Neutrophil (primary cell): ENCODE data around the gene TMTC2.

ENCODE experiments used
- H3K27ac ChIP-seq: fragments of 200-600 bp; sonication (generic); 2 replicates; pipeline ENCODE4 v1.5.1; 2016; ENCODE audit warnings: mild to moderate bottlenecking, moderate library complexity
- H3K27me3 ChIP-seq: fragments of 200-600 bp; sonication (generic); 2 replicates; pipeline ENCODE4 v1.6.0; 2016; ENCODE audit warnings: mild to moderate bottlenecking
- H3K36me3 ChIP-seq: fragments of 200-600 bp; sonication (generic); 2 replicates; pipeline ENCODE4 v1.5.1; 2017
- H3K4me1 ChIP-seq, 2 experiments: fragments of 200-600 bp in 1 of 2; sonication (generic) in 1 of 2; 1 replicate in 1 of 2; 2 replicates in 1 of 2; pipeline versions ENCODE4 v1.5.1 to v1.6.1; 2013 to 2016; ENCODE audit warnings: low read depth in 1 of 2, low read length in 1 of 2, mild to moderate bottlenecking in 1 of 2, moderate library complexity in 1 of 2; ENCODE audit not compliant: control insufficient read depth in 1 of 2, insufficient read depth in 1 of 2
- H3K4me3 ChIP-seq, 2 experiments: fragments of 200-600 bp in 1 of 2; sonication (generic) in 1 of 2; 1 replicate in 1 of 2; 2 replicates in 1 of 2; pipeline ENCODE4 v1.5.1; 2013 to 2016; ENCODE audit warnings: low read depth in 1 of 2, low read length in 1 of 2, mild to moderate bottlenecking in 1 of 2, moderate library complexity in 1 of 2
- H3K9me3 ChIP-seq: fragments of 200-600 bp; sonication (generic); 2 replicates; pipeline ENCODE4 v1.5.1; 2016
- TF ChIP-seq, protein P1 (sequence below): fragments of 200-600 bp; sonication (generic); IDR thresholded peaks from 2 replicates; pipeline ENCODE4 v1.5.1; 2016; ENCODE audit warnings: antibody characterized with exemption

The TMTC2 gene

DNA sequence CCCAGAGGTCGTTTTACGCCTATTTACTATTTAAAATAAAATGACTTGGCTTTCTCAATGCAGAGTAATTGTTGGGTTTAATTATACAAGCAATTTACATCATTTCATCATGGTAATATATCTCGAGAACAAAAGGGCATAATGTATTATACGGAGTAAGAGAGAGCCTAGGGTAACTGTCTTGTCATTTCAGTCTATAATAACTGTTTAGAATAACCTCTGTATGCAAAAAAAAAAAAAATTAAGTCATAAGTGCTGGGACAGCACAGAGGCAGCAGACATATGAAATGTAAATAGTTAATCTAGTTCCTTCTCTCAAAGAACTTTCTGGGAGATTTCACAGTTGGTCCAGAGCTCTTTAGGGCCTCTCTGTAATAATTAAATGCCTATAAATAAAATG, 284.9 kb downstream of the TMTC2 start:
- Histone ChIP-seq H3K27ac (no peak overlapping the region), H3K27me3 (no peaks in the 10 kb centered on the region), H3K4me3 (no peak overlapping the region), H3K36me3 (no peaks in the 10 kb centered on the region), H3K9me3 (no peaks in the 10 kb centered on the region), H3K4me1 (peaks cover 1 to 10% of the 10 kb centered on the region in 2 experiments)
- TF ChIP-seq, protein P1, sequence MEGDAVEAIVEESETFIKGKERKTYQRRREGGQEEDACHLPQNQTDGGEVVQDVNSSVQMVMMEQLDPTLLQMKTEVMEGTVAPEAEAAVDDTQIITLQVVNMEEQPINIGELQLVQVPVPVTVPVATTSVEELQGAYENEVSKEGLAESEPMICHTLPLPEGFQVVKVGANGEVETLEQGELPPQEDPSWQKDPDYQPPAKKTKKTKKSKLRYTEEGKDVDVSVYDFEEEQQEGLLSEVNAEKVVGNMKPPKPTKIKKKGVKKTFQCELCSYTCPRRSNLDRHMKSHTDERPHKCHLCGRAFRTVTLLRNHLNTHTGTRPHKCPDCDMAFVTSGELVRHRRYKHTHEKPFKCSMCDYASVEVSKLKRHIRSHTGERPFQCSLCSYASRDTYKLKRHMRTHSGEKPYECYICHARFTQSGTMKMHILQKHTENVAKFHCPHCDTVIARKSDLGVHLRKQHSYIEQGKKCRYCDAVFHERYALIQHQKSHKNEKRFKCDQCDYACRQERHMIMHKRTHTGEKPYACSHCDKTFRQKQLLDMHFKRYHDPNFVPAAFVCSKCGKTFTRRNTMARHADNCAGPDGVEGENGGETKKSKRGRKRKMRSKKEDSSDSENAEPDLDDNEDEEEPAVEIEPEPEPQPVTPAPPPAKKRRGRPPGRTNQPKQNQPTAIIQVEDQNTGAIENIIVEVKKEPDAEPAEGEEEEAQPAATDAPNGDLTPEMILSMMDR = no peak

DNA sequence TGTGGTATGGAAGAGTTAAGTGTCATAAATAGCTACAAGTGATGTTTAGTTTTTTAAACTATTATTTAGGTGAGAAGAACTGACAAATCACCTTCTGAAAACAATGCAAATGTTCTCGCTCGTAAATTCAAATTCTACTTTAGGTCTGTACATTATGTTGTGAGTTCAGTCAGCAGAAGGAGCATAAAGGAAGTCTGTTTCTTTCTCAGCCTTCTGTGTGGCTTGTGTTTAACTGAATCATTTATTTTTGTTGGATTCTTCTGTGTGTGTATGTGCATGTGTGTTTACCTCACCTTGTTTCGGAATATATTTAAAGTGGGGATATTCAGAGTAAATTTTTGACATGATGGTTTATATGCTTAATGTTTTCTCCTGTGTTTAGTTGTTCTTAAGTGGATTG, 285.9 kb downstream of the TMTC2 start:
- Histone ChIP-seq H3K27ac (no peak overlapping the region), H3K27me3 (no peaks in the 10 kb centered on the region), H3K9me3 (no peaks in the 10 kb centered on the region), H3K36me3 (no peaks in the 10 kb centered on the region), H3K4me3 (no peak overlapping the region), H3K4me1 (no peaks in the 10 kb centered on the region)
- TF ChIP-seq, protein P1 = no peak

DNA sequence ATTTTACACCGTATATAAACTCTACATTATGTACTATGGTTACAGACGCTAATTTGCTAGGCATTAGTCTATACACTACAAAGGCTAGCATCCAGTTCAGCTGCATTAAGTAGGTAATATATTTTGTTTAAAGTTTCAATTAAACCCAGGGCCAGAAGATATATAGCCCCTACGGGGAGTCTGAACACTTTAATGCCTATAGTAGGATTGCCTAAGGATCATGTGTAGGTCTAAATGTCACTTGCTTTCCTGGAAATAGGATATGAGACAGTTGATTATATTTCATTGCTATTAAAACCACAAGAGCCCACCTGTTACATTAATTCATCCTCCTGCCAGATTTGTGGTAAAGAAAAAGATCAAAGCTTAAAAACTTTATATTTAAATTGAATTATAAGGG, 286.9 kb downstream of the TMTC2 start:
- Histone ChIP-seq H3K4me1 (no peaks in the 10 kb centered on the region), H3K4me3 (no peak overlapping the region), H3K27me3 (no peaks in the 10 kb centered on the region), H3K36me3 (no peaks in the 10 kb centered on the region), H3K27ac (no peak overlapping the region), H3K9me3 (no peaks in the 10 kb centered on the region)
- TF ChIP-seq, protein P1 = no peak

DNA sequence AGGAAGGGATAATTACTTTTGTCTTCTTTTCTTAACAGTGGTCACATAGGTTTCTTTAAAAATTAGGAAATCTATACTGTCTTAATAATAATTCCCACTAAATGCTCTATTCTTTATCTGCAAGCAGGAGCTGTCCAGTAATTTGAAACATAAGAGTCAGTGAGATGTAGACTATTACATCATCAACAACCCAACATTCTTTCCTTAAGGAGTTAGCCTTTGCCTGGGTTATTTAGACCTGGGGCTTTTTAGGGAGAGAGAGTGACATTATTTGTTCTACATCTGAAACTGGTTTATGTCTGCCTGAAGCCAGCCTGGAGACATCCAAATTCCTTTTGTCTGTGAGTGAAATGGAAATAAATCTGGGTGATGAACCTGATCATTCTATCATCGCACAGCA, 294.4 kb downstream of the TMTC2 start:
- H3K36me3 ChIP-seq = no peaks in the 10 kb centered on the region
- no peak overlapping the region for H3K27ac ChIP-seq
- H3K9me3 ChIP-seq = no peaks in the 10 kb centered on the region
- no peak overlapping the region for H3K4me3 ChIP-seq
- H3K27me3 ChIP-seq = no peaks in the 10 kb centered on the region
- no peaks in the 10 kb centered on the region for H3K4me1 ChIP-seq
- TF ChIP-seq, protein P1 = no peak

DNA sequence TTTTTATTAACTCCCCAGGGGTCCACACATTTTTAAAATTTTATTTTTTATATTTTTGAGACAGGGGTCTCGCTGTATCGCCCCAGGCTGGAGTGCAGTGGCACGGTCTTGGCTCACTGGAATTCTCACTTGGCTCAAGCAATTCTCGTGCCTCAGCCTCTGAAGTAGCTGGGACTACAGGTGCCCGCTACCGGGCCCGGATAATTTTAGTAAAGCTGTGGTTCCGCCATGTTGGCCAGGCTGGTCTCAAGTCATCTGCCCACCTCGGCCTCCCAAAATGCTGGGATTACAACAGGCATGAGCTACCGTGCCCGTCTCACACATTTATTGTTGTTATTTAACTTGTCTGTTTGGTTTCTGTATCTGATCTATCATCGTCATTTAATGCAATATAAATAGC, 307.4 kb downstream of the TMTC2 start:
- Histone ChIP-seq H3K4me3 (no peak overlapping the region), H3K27ac (no peak overlapping the region), H3K27me3 (no peaks in the 10 kb centered on the region), H3K36me3 (no peaks in the 10 kb centered on the region), H3K4me1 (no peaks in the 10 kb centered on the region), H3K9me3 (no peaks in the 10 kb centered on the region)
- TF ChIP-seq, protein P1 = no peak
